HG02840 (cell line): ENCODE measurements around the gene EIF2B5.
A peak's percentile ranks its signal among the peaks of the same experiment; 100 is the strongest.
"Not testable (repeated sequence)": the region's sequence is repeated elsewhere in the genome, so short reads cannot be mapped to it uniquely, and the experiment has no call there.

Experiments
- ATAC-seq: cut with Tn5 transposase; IDR thresholded peaks from one replicate; pipeline ENCODE4 v1.9.1; 2021; ENCODE audit warnings: mild to moderate bottlenecking, moderate library complexity, moderate number of reproducible peaks; ENCODE audit not compliant: unreplicated experiment, low FRiP score

EIF2B5 gene

GRCh38 chr3:184145111-184145524 is 10.0 kb downstream of the EIF2B5 start:
- ATAC-seq = no peak

- no peak for ATAC-seq
Measured at GRCh38 chr3:184145751-184146270, 10.7 kb downstream of the EIF2B5 start.

- no peak for ATAC-seq
Measured at GRCh38 chr3:184148076-184148475, 12.9 kb downstream of the EIF2B5 start.

- ATAC-seq = no peak
Measured at GRCh38 chr3:184149123-184149522, 14.0 kb downstream of the EIF2B5 start.

DNA sequence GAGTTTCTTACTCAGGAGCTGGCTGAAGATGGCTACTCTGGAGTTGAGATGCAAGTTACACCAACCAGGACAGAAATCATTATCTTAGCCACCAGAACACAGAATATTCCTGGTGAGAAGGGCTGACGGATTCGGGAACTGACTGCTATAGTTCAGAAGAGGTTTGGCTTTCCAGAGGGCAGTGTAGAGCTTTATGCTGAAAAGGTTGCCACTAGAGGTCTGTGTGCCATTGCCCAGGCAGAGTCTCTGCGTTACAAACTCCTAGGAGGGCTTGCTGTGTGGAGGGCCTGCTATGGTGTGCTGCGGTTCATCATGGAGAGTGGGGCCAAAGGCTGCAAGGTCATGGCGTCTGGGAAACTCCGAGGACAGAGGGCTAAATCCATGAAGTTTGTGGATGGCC is 14.6 kb downstream of the EIF2B5 start:
- not testable (repeated sequence) for ATAC-seq

GRCh38 chr3:184154885-184155643 is 19.9 kb downstream of the EIF2B5 start, which contains the start of gene DVL3:
Gene DVL3, plus strand, starts transcription at chr3:184155377. Its CDS starts 259 bp downstream, at chr3:184155636.
- ATAC-seq = peak; percentile 72

GRCh38 chr3:184155644-184156521 is 20.7 kb downstream of the EIF2B5 start:
- ATAC-seq = peak; percentile 37

DNA sequence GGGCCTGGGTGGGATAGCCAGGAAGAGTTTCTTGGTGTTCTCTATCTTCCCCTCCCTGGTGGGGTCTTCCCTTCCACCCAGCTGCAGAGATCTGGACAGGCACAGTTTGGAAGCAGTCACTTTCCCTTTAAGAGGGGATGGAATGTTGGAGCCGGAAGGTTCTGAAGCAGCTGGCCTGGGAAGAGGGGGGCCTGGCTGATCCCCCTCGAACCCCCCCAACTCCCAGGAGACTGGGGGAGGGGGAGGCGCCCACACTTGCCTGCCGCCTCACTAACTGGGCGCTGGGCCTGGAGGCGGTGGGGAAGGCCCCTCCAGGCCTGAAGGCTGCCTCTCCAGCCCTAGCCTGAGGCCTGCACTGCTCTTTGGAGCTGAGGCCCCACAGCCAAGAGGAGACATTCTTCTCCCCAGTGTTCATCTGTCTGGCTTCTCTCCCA is 21.4 kb downstream of the EIF2B5 start:
- ATAC-seq = no peak

DNA sequence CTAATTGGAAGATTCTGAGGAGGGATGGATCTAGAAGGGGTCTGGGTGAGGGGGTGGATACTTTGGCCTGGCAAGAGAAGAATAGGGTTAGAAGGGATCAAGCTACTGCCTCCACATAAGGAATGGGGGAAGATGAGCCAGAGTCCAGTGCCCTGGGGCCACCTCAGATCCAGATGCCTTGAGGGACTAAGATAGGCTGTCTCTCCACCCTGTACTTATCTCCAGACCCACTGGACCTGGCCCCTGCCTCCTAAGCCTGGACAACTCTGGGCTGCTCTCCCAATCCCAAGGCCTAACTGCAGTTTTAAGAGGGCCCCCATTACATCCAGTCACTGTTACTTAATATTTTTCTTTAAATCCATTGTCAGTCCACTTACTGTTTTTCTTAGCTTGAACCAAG is 22.0 kb downstream of the EIF2B5 start:
- no peak for ATAC-seq

DNA sequence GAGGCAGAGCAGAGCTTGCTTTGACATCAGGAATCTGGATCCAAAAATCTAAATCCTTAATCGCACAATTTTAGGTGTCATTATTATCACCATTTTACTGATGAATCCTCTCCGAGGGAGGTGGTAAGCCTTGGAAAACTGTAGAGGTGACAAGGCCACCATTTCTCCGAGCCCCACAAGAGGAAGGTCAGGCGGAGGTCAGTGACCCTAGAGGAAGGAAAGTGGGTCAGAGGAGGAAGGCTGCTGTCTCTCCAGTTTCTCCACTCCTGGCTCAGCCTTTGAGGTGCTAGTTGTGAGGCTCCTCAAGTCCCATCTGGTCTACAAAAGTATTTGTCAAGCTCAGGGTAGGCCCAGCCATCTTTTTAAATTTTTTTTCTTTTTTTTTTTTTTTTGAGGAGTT is 23.2 kb downstream of the EIF2B5 start:
- no peak for ATAC-seq

- no peak for ATAC-seq
Measured at GRCh38 chr3:184160456-184160855, 25.3 kb downstream of the EIF2B5 start.

GRCh38 chr3:184162571-184163070 is 27.5 kb downstream of the EIF2B5 start:
- ATAC-seq = not testable (repeated sequence)

GRCh38 chr3:184164648-184165330 is 29.6 kb downstream of the EIF2B5 start:
- no peak for ATAC-seq

DNA sequence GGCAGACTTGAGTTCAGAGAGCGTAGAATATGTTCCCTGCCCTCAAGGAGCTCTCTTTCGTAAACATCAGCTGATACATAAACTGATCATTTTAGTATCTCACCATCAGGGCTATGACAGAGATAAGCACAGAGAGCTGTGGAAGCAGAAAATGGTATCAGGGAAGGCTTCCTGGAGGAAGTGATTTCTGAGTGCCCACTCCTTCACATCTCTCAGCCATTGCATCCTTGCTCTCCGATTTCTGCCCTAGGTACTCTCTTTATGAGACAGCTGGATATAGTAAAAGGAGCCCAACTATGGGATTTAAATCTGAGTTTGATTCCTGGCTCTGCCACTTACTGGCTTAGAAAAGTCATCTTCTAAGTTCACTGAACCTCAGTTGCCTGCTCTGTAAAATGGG is 30.4 kb downstream of the EIF2B5 start:
- no peak for ATAC-seq

GRCh38 chr3:184166671-184167070 is 31.5 kb downstream of the EIF2B5 start:
- ATAC-seq = no peak

DNA sequence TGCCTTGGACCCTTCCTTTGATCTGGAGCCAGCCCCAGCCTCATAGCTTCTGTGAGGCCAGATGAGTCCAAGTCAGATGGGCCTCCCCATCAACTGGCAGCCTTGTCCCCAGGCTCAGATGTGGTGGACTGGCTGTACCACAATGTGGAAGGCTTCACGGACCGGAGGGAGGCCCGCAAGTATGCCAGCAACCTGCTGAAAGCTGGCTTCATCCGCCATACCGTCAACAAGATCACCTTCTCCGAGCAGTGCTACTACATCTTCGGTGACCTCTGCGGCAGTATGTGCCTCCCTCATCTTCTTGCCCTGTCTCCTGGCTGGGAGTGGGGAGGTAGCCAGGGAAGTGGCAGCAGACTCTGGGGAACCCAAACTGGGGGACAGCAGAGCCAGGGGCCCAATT is 32.6 kb downstream of the EIF2B5 start:
- ATAC-seq = no peak

- no peak for ATAC-seq
Measured at GRCh38 chr3:184168363-184169120, 33.4 kb downstream of the EIF2B5 start.

- ATAC-seq = no peak
Measured at GRCh38 chr3:184169896-184170875, 35.0 kb downstream of the EIF2B5 start.

DNA sequence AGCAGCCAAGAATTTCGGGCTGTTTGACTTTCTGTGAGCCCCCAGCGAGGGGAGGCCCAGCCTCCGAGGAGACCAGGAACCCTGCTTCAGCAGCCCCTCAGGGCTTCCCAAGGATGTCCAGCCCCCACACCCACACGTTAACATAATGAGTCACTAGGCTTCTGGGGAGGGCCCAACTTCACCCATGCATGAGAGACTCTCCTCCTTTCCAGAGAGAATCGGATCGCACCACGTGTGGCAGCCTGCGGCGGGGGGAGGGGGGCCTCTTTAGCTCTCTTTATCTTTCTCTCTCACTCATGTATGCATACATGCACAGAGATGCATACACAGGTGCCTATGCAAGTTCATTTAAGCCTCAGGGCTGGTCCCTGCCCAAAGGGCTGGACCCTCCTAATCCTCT is 36.4 kb downstream of the EIF2B5 start:
- ATAC-seq = no peak
